Endothelial cell of umbilical vein (primary cell): ENCODE measurements around the gene ABI3BP. TPM values are rescaled to one million over a fixed set of nuclear protein-coding genes. Genes with fewer than 3 reads are reported as not detected.

ENCODE experiments used
- BruUV-seq: library from RNA; stranded (reverse); fragments of 400-500 nt; replicated peaks from 2 replicates; lab custom pipeline; 2021; lab: Mats Ljungman, UMichigan
- CTCF ChIA-PET: fragments of 300-600, 350-600 bp; sonication (Branson Sonifier 250); formaldehyde crosslinking; loops from one replicate; lab custom pipeline; 2021; ENCODE audit warnings: antibody characterized with exemption, inconsistent platforms; lab: Charles Lee
- POLR2A ChIA-PET: fragments of 300-600, 350-600 bp; sonication (Branson Sonifier 250); formaldehyde crosslinking; loops from one replicate; lab custom pipeline; 2021; ENCODE audit warnings: antibody characterized with exemption, inconsistent platforms; lab: Charles Lee
- DNase-seq: peaks from one replicate; pipeline ENCODE4 v3.0.0-alpha.2; 2011; ENCODE audit warnings: low read depth, low spot score
- FAIRE-seq: peaks from 2 replicates; lab custom pipeline; 2011; peaks lifted over from hg19 to GRCh38; lab: Jason Lieb, UNC
- H2AFZ ChIP-seq: 2 replicates; pipeline ENCODE4 v1.6.0; 2012; ENCODE audit warnings: low read depth, low read length, control low read depth, inconsistent platforms
- H3K27ac ChIP-seq: 2 replicates; pipeline ENCODE4 v1.5.1; 2011; ENCODE audit warnings: low read depth, mild to moderate bottlenecking, control low read depth, low read length, moderate library complexity; ENCODE audit not compliant: insufficient read depth
- H3K27me3 ChIP-seq, 2 experiments: 2 replicates each; pipeline versions ENCODE4 v1.6.0 to v1.6.1; 2011; ENCODE audit warnings: low read length in 2 of 2, mixed read lengths in 1 of 2; ENCODE audit not compliant: control insufficient read depth in 2 of 2, insufficient read depth in 2 of 2
- H3K36me3 ChIP-seq, 2 experiments: 2 replicates in 1 of 2; 3 replicates in 1 of 2; pipeline ENCODE4 v1.5.1; 2011; ENCODE audit warnings: low read length in 2 of 2, mild to moderate bottlenecking in 1 of 2, moderate library complexity in 1 of 2; ENCODE audit not compliant: control insufficient read depth in 2 of 2, insufficient read depth in 2 of 2; ENCODE audit errors: extremely low read depth in 1 of 2
- H3K4me1 ChIP-seq: 3 replicates; pipeline ENCODE4 v1.5.1; 2011; ENCODE audit warnings: mild to moderate bottlenecking, low read length; ENCODE audit not compliant: control insufficient read depth, insufficient read depth; ENCODE audit errors: extremely low read depth
- H3K4me2 ChIP-seq: 2 replicates; pipeline ENCODE4 v1.6.1; 2011; ENCODE audit warnings: low read length, control low read depth, mixed read lengths; ENCODE audit not compliant: insufficient read depth
- H3K4me3 ChIP-seq, 3 experiments: fragments of 200-600 bp in 1 of 3; sonication (generic), shearing (Covaris generic) in 1 of 3; replicated peaks in 1 of 3; 2 replicates each; pipeline ENCODE4 v1.5.1; 2011 to 2016; ENCODE audit warnings: control low read depth in 3 of 3, low read length in 3 of 3, mild to moderate bottlenecking in 2 of 3, inconsistent platforms in 1 of 3, low read depth in 1 of 3, moderate library complexity in 1 of 3; ENCODE audit not compliant: insufficient read depth in 1 of 3
- H3K79me2 ChIP-seq: 2 replicates; pipeline ENCODE4 v1.6.0; 2012; ENCODE audit warnings: low read length, inconsistent platforms; ENCODE audit not compliant: control insufficient read depth, insufficient read depth
- H3K9ac ChIP-seq: replicated peaks from 2 replicates; pipeline ENCODE3; 2011; ENCODE audit warnings: low read length, control low read depth; ENCODE audit not compliant: insufficient read depth; ENCODE audit errors: extremely low read depth
- H3K9me1 ChIP-seq: replicated peaks from 3 replicates; pipeline ENCODE4 v1.6.0; 2011; ENCODE audit warnings: mild to moderate bottlenecking, low read length; ENCODE audit not compliant: control insufficient read depth, insufficient read depth; ENCODE audit errors: extremely low read depth
- H3K9me3 ChIP-seq: replicated peaks from 2 replicates; pipeline ENCODE4 v1.5.1; 2012; ENCODE audit warnings: low read length, inconsistent platforms; ENCODE audit not compliant: control insufficient read depth, insufficient read depth
- H4K20me1 ChIP-seq: replicated peaks from 2 replicates; pipeline ENCODE3; 2011; ENCODE audit warnings: mild to moderate bottlenecking, low read length; ENCODE audit not compliant: control insufficient read depth, insufficient read depth; ENCODE audit errors: extremely low read depth
- EZH2 ChIP-seq: IDR thresholded peaks from 2 replicates; pipeline ENCODE4 v1.6.1; 2012; ENCODE audit warnings: borderline replicate concordance, low read depth, mild to moderate bottlenecking, moderate library complexity, low read length, inconsistent platforms; ENCODE audit not compliant: severe bottlenecking
- FOS ChIP-seq: IDR thresholded peaks from 2 replicates; pipeline ENCODE4 v1.6.1; 2011; ENCODE audit warnings: mild to moderate bottlenecking, low read length, moderate library complexity, borderline replicate concordance; ENCODE audit not compliant: insufficient read depth
- GATA2 ChIP-seq: IDR thresholded peaks from 2 replicates; pipeline ENCODE4 v1.7.0; 2011; ENCODE audit warnings: low read depth, mild to moderate bottlenecking, moderate library complexity, mixed read lengths, low read length; ENCODE audit not compliant: insufficient read length, insufficient read depth
- JUN ChIP-seq: IDR thresholded peaks from 2 replicates; pipeline ENCODE4 v1.6.1; 2011; ENCODE audit warnings: borderline replicate concordance, low read depth; ENCODE audit not compliant: insufficient read length, insufficient read depth
- POLR2A ChIP-seq: IDR thresholded peaks from 2 replicates; pipeline ENCODE4 v1.6.1; 2012; ENCODE audit warnings: low read depth, mild to moderate bottlenecking, control low read depth, low read length
- POLR2AphosphoS5 ChIP-seq: IDR thresholded peaks from 2 replicates; pipeline ENCODE4 v1.6.1; 2012; ENCODE audit warnings: low read depth, mild to moderate bottlenecking, control low read depth, low read length, moderate library complexity; ENCODE audit not compliant: insufficient read depth
- dilution Hi-C: fragments of 300-500 bp; cut with MboI; formaldehyde crosslinking; loops from one replicate; pipeline ENCODE4 v1.15.0; 2019; ENCODE audit warnings: low sequenced_read_pairs; ENCODE audit not compliant: extremely low pct_ligation_motif_present
- intact Hi-C: fragments of 100-400 bp; cut with micrococcal nuclease; formaldehyde crosslinking; loops from one replicate; pipeline ENCODE4 v1.10.0; 2022
- polyA plus RNA-seq, 4 experiments: library from polyadenylated mRNA; depleted of rRNA in 3 of 4; stranded (reverse) in 3 of 4; unstranded in 1 of 4; fragments of >200 nt; gene quantifications; 2 replicates each; pipeline versions ENCODE4 v1.2.1 to v1.2.3, GENCODE V29; 2011 to 2012; ENCODE audit warnings: missing spikeins in 1 of 4
- total RNA-seq: library from RNA; stranded (reverse); gene quantifications from 2 replicates; pipeline ENCODE4 v1.2.3, GENCODE V29; 2021
- TF ChIP-seq, protein P1 (sequence below): IDR thresholded peaks from 2 replicates; pipeline ENCODE4 v1.6.1; 2011; ENCODE audit not compliant: insufficient read depth, insufficient read length
- TF ChIP-seq, protein P2 (sequence below), 2 donors: IDR thresholded peaks; 1 replicate in 1 of 2; 2 replicates in 1 of 2; pipeline ENCODE4 v1.5.1; 2011; ENCODE audit warnings: low read length in 2 of 2, mild to moderate bottlenecking in 2 of 2, moderate library complexity in 2 of 2, control low read depth in 1 of 2, inconsistent platforms in 1 of 2, low read depth in 1 of 2; ENCODE audit not compliant: insufficient read depth in 1 of 2; ENCODE audit errors: extremely low read depth in 1 of 2

Gene ABI3BP
- total and polyA plus RNA-seq, 2 donors (not counting 3 experiments of a cell fraction or from before 2014, with no cell fraction given) = 78.1 to 106 TPM

DNA sequence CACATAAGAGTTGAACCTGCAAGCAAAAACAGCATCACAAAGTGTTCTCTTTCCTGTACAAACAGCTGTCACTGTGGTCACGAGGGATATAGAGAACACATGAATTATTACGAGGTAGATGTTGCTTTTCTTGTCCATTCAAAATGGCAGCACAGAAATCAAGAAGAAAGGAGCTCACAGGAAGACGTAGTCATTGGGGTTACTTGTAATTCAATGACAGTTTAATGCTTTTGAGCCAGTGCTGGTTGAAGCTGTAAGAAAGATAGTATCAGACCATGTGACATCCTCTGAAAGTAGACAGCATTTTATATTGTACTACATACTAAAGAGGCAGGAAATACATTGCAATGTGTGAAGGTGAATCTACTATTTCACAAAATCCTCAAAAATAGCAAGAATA, 140.4 kb downstream of the ABI3BP start:
- CTCF ChIA-PET = interaction anchor here (0.6 to 1.6 kb wide), 7 partner anchors 10 to 344 kb away, joined by 3 to 6 read pairs (median 3); no protein-coding TSS in a partner anchor
- Histone ChIP-seq H3K27ac (no peak overlapping the region), H3K4me2 (no peak overlapping the region), H3K36me3 (no peaks in the 10 kb centered on the region), H3K9me3 (no peaks in the 10 kb centered on the region), H3K4me3 (no peak overlapping the region), H3K79me2 (no peaks in the 10 kb centered on the region), H3K9me1 (no peaks in the 10 kb centered on the region), H4K20me1 (no peaks in the 10 kb centered on the region), H2AFZ (no peak overlapping the region), H3K27me3 (no peaks in the 10 kb centered on the region), H3K9ac (no peak overlapping the region), H3K4me1 (no peaks in the 10 kb centered on the region)
- TF ChIP-seq GATA2 = no peak
- no peak for TF ChIP-seq FOS
- TF ChIP-seq, protein P1, sequence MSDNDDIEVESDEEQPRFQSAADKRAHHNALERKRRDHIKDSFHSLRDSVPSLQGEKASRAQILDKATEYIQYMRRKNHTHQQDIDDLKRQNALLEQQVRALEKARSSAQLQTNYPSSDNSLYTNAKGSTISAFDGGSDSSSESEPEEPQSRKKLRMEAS = no peak
- no peak for TF ChIP-seq EZH2
- TF ChIP-seq POLR2A = no peak
- TF ChIP-seq JUN = no peak
- no peak for TF ChIP-seq POLR2AphosphoS5
- TF ChIP-seq, protein P2, sequence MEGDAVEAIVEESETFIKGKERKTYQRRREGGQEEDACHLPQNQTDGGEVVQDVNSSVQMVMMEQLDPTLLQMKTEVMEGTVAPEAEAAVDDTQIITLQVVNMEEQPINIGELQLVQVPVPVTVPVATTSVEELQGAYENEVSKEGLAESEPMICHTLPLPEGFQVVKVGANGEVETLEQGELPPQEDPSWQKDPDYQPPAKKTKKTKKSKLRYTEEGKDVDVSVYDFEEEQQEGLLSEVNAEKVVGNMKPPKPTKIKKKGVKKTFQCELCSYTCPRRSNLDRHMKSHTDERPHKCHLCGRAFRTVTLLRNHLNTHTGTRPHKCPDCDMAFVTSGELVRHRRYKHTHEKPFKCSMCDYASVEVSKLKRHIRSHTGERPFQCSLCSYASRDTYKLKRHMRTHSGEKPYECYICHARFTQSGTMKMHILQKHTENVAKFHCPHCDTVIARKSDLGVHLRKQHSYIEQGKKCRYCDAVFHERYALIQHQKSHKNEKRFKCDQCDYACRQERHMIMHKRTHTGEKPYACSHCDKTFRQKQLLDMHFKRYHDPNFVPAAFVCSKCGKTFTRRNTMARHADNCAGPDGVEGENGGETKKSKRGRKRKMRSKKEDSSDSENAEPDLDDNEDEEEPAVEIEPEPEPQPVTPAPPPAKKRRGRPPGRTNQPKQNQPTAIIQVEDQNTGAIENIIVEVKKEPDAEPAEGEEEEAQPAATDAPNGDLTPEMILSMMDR (IDR thresholded peaks at IDR 0.05; ENCODE audit: extremely low read depth in 1 of 2, insufficient read depth in 1 of 2, low read depth in 1 of 2, low read length in 2 of 2) = no peak
- intact Hi-C loops = no loop called here
- POLR2A ChIA-PET = no interaction called here
- FAIRE-seq (no peak), DNase-seq (peak; percentile 20)
- dilution Hi-C loops = no loop called here
- no TSS peak for BruUV-seq
